Kidney glomerular epithelial cell (primary cell): Measurements from ENCODE around the gene CNOT4.

Experiments used
- DNase-seq: peaks from one replicate; lab custom pipeline; 2025; lab: John Stamatoyannopoulos, UW

CNOT4 gene

GRCh38 chr7:135397689-135398088, 112.2 kb downstream of the CNOT4 start:
- DNase-seq: no peak

DNA sequence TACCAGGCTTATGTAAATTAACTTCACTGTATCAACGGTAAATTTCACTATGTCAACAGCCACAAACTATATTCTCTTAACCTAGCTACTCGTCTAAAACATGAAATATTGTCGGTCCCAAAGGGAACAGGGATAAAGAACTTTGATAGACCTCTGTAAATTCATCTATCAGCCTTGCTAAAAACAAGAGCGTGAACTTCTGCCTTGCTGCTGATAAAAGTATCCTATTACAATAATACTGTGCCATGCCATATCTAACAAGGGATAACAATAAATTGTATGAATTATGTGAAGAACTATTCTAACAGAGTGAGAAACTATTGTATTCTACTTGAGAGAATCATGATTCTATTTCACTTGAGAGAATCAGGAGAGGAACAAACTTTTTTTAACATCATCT, 117.2 kb downstream of the CNOT4 start:
- DNase-seq: no peak

- no peak for DNase-seq
These were observed 118.4 kb downstream of the CNOT4 start for GRCh38 chr7:135391514-135391913.

DNA sequence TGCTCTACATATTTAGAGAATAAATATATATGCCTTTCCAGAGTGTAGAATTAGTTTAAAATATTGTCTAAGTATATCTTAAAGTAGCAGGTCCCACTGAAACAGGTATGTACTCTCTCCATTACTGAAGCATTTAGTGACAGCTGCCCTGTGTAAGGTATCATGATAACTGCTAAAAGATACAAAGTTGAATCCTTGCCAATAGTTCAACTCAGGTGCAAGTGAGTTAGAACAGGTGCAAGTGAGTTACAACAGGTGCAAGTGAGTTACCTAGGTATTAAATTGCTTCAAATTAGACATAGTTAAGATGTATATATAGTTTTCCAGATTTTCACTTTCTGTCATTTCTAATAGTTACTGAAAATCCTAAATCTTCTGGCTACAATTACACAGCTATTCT, 119.1 kb downstream of the CNOT4 start:
- no peak for DNase-seq

GRCh38 chr7:135389971-135390370, 119.9 kb downstream of the CNOT4 start:
- DNase-seq: no peak

DNA sequence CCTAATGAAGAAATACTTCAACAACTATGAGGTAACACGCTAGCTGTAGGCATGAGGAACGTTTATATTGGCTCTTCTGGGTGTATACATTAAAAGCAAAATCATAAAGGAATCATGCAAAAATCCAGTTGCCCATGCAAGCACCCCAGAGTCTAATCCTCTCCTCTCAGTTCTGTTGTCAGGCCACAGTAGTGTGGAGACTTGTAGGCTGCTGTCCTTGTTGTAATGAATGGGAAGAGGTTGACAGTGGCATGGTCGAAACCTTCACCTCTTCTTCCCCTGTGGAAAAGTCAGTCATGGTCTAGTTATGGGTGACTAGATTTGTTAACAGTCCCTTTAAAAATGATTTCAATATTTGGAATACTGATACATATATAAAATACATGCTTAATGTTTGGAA, 121.3 kb downstream of the CNOT4 start:
- DNase-seq: no peak

GRCh38 chr7:135386776-135387175, 123.1 kb downstream of the CNOT4 start:
- no peak for DNase-seq

GRCh38 chr7:135386181-135386580, 123.7 kb downstream of the CNOT4 start:
- no peak for DNase-seq

GRCh38 chr7:135385209-135385608, 124.7 kb downstream of the CNOT4 start:
- peak; percentile 62 for DNase-seq

DNA sequence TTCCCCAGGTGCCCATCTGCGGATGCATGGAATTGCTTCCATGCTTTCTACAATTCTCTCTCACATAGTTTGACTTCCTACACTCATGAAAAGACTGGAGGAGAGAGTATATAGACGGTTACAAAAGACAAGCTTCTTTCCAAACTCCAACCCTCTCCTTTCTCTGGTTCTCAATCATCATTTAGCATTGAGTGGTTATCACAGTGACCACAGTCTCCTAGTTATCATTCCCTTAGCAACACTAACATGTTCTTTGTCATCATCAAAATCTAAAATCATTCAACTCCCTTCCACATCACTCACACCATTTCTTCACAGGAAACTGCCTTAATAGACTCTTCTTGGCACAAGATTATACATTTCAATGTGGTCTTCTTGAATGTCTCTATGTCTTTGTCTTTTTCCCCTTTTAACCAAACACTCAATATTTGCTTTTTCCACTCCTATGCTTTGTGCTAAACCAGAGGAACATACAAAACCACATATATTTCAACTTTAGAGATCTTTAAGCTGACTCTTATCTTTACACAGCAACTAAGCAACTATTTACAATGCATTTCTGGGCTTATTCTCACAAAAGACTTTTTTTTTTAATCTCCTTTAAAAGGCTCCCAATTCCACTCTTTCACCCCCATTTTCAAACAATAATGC, 126.3 kb downstream of the CNOT4 start:
- no peak for DNase-seq

DNA sequence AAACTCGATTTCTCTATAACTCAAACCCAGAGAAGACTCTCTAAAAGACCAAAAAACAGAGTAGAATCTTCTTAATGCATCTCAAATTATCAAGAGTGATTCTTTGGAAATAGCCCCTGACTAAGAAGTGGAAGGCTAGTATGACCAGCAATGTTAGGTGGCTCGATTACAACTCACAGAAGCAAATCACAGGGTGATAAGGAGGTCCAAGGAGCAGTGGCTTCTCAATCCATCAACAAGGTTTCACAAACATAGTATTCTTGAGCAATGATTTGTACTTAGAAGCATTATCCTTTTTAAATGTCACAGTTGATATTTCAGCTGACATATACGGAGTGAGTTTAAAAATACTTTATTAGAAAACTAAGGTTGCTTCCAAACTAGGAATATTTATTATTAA, 127.7 kb downstream of the CNOT4 start:
- no peak for DNase-seq

DNA sequence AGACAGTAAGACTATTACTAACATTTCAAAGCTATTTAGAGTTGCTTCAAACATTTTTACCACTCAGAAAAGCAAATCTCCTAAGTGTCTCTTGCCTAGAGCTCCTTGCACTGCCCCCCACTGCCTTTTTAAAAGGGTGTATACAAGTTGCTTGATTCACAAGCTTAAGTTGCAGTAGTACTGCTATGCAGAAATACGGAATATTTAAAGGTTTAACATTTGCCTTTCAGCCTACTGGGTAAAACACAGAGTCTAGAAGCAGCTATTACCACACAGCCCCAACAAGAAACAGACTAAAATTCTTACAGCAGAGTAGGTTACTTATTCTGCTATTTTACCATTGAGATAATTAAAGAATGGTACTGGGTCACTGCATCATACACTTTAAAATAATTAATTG, 128.5 kb downstream of the CNOT4 start:
- DNase-seq: no peak

GRCh38 chr7:135380351-135380750, 129.6 kb downstream of the CNOT4 start:
- no peak for DNase-seq

- no peak for DNase-seq
These were observed 132.7 kb downstream of the CNOT4 start for GRCh38 chr7:135377171-135377570.

GRCh38 chr7:135375908-135376699, 133.8 kb downstream of the CNOT4 start:
- DNase-seq: no peak

GRCh38 chr7:135374736-135375135, 135.2 kb downstream of the CNOT4 start:
- no peak for DNase-seq

GRCh38 chr7:135372222-135372621, 137.7 kb downstream of the CNOT4 start:
- no peak for DNase-seq

GRCh38 chr7:135370656-135371055, 139.2 kb downstream of the CNOT4 start:
- DNase-seq: no peak

- DNase-seq: no peak
These were observed 140.5 kb downstream of the CNOT4 start for GRCh38 chr7:135369405-135369804.

- DNase-seq: no peak
These were observed 141.3 kb downstream of the CNOT4 start for GRCh38 chr7:135368416-135369186.

GRCh38 chr7:135366843-135367508, 142.9 kb downstream of the CNOT4 start:
- DNase-seq: no peak

DNA sequence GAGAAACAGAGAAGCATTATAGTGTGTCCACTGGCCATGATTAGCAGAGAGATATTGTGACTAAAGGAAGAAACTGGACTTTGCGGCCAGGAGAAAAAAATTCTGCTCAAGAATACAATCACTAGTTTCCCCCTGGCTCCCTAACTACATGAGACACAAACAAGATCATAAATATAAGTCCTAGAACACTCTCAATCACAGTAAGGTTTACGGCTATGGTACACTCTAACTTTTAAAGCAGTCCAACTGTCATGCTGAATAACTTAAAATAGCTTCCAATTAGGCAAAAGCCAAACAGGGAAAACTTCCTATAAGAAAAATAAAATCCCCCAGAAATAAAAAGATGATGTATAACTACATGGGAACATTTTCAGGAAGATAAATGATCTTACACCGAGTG, 144.2 kb downstream of the CNOT4 start:
- no peak for DNase-seq
